Endothelial cell of umbilical vein (primary cell): ENCODE results near the gene PKHD1. TPM values are rescaled to one million over a fixed set of nuclear protein-coding genes. Genes with fewer than 3 reads are reported as not detected.

ENCODE experiments used
- BruUV-seq: library from RNA; stranded (reverse); fragments of 400-500 nt; replicated peaks from 2 replicates; lab custom pipeline; 2021; lab: Mats Ljungman, UMichigan
- CTCF ChIA-PET: fragments of 300-600, 350-600 bp; sonication (Branson Sonifier 250); formaldehyde crosslinking; loops from one replicate; lab custom pipeline; 2021; ENCODE audit warnings: antibody characterized with exemption, inconsistent platforms; lab: Charles Lee
- POLR2A ChIA-PET: fragments of 300-600, 350-600 bp; sonication (Branson Sonifier 250); formaldehyde crosslinking; loops from one replicate; lab custom pipeline; 2021; ENCODE audit warnings: antibody characterized with exemption, inconsistent platforms; lab: Charles Lee
- DNase-seq: peaks from one replicate; pipeline ENCODE4 v3.0.0-alpha.2; 2011; ENCODE audit warnings: low read depth, low spot score
- FAIRE-seq: peaks from 2 replicates; lab custom pipeline; 2011; peaks lifted over from hg19 to GRCh38; lab: Jason Lieb, UNC
- H2AFZ ChIP-seq: 2 replicates; pipeline ENCODE4 v1.6.0; 2012; ENCODE audit warnings: low read depth, low read length, control low read depth, inconsistent platforms
- H3K27ac ChIP-seq: 2 replicates; pipeline ENCODE4 v1.5.1; 2011; ENCODE audit warnings: low read depth, mild to moderate bottlenecking, control low read depth, low read length, moderate library complexity; ENCODE audit not compliant: insufficient read depth
- H3K27me3 ChIP-seq, 2 experiments: 2 replicates each; pipeline versions ENCODE4 v1.6.0 to v1.6.1; 2011; ENCODE audit warnings: low read length in 2 of 2, mixed read lengths in 1 of 2; ENCODE audit not compliant: control insufficient read depth in 2 of 2, insufficient read depth in 2 of 2
- H3K36me3 ChIP-seq, 2 experiments: 2 replicates in 1 of 2; 3 replicates in 1 of 2; pipeline ENCODE4 v1.5.1; 2011; ENCODE audit warnings: low read length in 2 of 2, mild to moderate bottlenecking in 1 of 2, moderate library complexity in 1 of 2; ENCODE audit not compliant: control insufficient read depth in 2 of 2, insufficient read depth in 2 of 2; ENCODE audit errors: extremely low read depth in 1 of 2
- H3K4me1 ChIP-seq: 3 replicates; pipeline ENCODE4 v1.5.1; 2011; ENCODE audit warnings: mild to moderate bottlenecking, low read length; ENCODE audit not compliant: control insufficient read depth, insufficient read depth; ENCODE audit errors: extremely low read depth
- H3K4me2 ChIP-seq: 2 replicates; pipeline ENCODE4 v1.6.1; 2011; ENCODE audit warnings: low read length, control low read depth, mixed read lengths; ENCODE audit not compliant: insufficient read depth
- H3K4me3 ChIP-seq, 3 experiments: fragments of 200-600 bp in 1 of 3; sonication (generic), shearing (Covaris generic) in 1 of 3; replicated peaks in 1 of 3; 2 replicates each; pipeline ENCODE4 v1.5.1; 2011 to 2016; ENCODE audit warnings: control low read depth in 3 of 3, low read length in 3 of 3, mild to moderate bottlenecking in 2 of 3, inconsistent platforms in 1 of 3, low read depth in 1 of 3, moderate library complexity in 1 of 3; ENCODE audit not compliant: insufficient read depth in 1 of 3
- H3K79me2 ChIP-seq: 2 replicates; pipeline ENCODE4 v1.6.0; 2012; ENCODE audit warnings: low read length, inconsistent platforms; ENCODE audit not compliant: control insufficient read depth, insufficient read depth
- H3K9ac ChIP-seq: replicated peaks from 2 replicates; pipeline ENCODE3; 2011; ENCODE audit warnings: low read length, control low read depth; ENCODE audit not compliant: insufficient read depth; ENCODE audit errors: extremely low read depth
- H3K9me1 ChIP-seq: replicated peaks from 3 replicates; pipeline ENCODE4 v1.6.0; 2011; ENCODE audit warnings: mild to moderate bottlenecking, low read length; ENCODE audit not compliant: control insufficient read depth, insufficient read depth; ENCODE audit errors: extremely low read depth
- H3K9me3 ChIP-seq: replicated peaks from 2 replicates; pipeline ENCODE4 v1.5.1; 2012; ENCODE audit warnings: low read length, inconsistent platforms; ENCODE audit not compliant: control insufficient read depth, insufficient read depth
- H4K20me1 ChIP-seq: replicated peaks from 2 replicates; pipeline ENCODE3; 2011; ENCODE audit warnings: mild to moderate bottlenecking, low read length; ENCODE audit not compliant: control insufficient read depth, insufficient read depth; ENCODE audit errors: extremely low read depth
- EZH2 ChIP-seq: IDR thresholded peaks from 2 replicates; pipeline ENCODE4 v1.6.1; 2012; ENCODE audit warnings: borderline replicate concordance, low read depth, mild to moderate bottlenecking, moderate library complexity, low read length, inconsistent platforms; ENCODE audit not compliant: severe bottlenecking
- FOS ChIP-seq: IDR thresholded peaks from 2 replicates; pipeline ENCODE4 v1.6.1; 2011; ENCODE audit warnings: mild to moderate bottlenecking, low read length, moderate library complexity, borderline replicate concordance; ENCODE audit not compliant: insufficient read depth
- GATA2 ChIP-seq: IDR thresholded peaks from 2 replicates; pipeline ENCODE4 v1.7.0; 2011; ENCODE audit warnings: low read depth, mild to moderate bottlenecking, moderate library complexity, mixed read lengths, low read length; ENCODE audit not compliant: insufficient read length, insufficient read depth
- JUN ChIP-seq: IDR thresholded peaks from 2 replicates; pipeline ENCODE4 v1.6.1; 2011; ENCODE audit warnings: borderline replicate concordance, low read depth; ENCODE audit not compliant: insufficient read length, insufficient read depth
- MAX ChIP-seq: IDR thresholded peaks from 2 replicates; pipeline ENCODE4 v1.6.1; 2011; ENCODE audit not compliant: insufficient read depth, insufficient read length
- MYC ChIP-seq: IDR thresholded peaks from one replicate; pipeline ENCODE4 v1.6.1; 2011; ENCODE audit warnings: mild to moderate bottlenecking, low read depth, low read length
- POLR2A ChIP-seq: IDR thresholded peaks from 2 replicates; pipeline ENCODE4 v1.6.1; 2012; ENCODE audit warnings: low read depth, mild to moderate bottlenecking, control low read depth, low read length
- POLR2AphosphoS5 ChIP-seq: IDR thresholded peaks from 2 replicates; pipeline ENCODE4 v1.6.1; 2012; ENCODE audit warnings: low read depth, mild to moderate bottlenecking, control low read depth, low read length, moderate library complexity; ENCODE audit not compliant: insufficient read depth
- dilution Hi-C: fragments of 300-500 bp; cut with MboI; formaldehyde crosslinking; loops from one replicate; pipeline ENCODE4 v1.15.0; 2019; ENCODE audit warnings: low sequenced_read_pairs; ENCODE audit not compliant: extremely low pct_ligation_motif_present
- intact Hi-C: fragments of 100-400 bp; cut with micrococcal nuclease; formaldehyde crosslinking; loops from one replicate; pipeline ENCODE4 v1.10.0; 2022
- polyA plus RNA-seq, 4 experiments: library from polyadenylated mRNA; depleted of rRNA in 3 of 4; stranded (reverse) in 3 of 4; unstranded in 1 of 4; fragments of >200 nt; gene quantifications; 2 replicates each; pipeline versions ENCODE4 v1.2.1 to v1.2.3, GENCODE V29; 2011 to 2012; ENCODE audit warnings: missing spikeins in 1 of 4
- total RNA-seq: library from RNA; stranded (reverse); gene quantifications from 2 replicates; pipeline ENCODE4 v1.2.3, GENCODE V29; 2021
- TF ChIP-seq, protein P1 (sequence below), 2 donors: IDR thresholded peaks; 1 replicate in 1 of 2; 2 replicates in 1 of 2; pipeline ENCODE4 v1.5.1; 2011; ENCODE audit warnings: low read length in 2 of 2, mild to moderate bottlenecking in 2 of 2, moderate library complexity in 2 of 2, control low read depth in 1 of 2, inconsistent platforms in 1 of 2, low read depth in 1 of 2; ENCODE audit not compliant: insufficient read depth in 1 of 2; ENCODE audit errors: extremely low read depth in 1 of 2

Gene PKHD1
- total and polyA plus RNA-seq, 2 donors (not counting 3 experiments of a cell fraction or from before 2014, with no cell fraction given): not detected

- Histone ChIP-seq H3K36me3 (no peaks in the 10 kb centered on the region), H2AFZ (no peak overlapping the region), H3K9me3 (no peaks in the 10 kb centered on the region), H3K4me2 (no peak overlapping the region), H3K9me1 (no peaks in the 10 kb centered on the region), H4K20me1 (no peaks in the 10 kb centered on the region), H3K27ac (no peak overlapping the region), H3K27me3 (no peaks in the 10 kb centered on the region), H3K9ac (no peak overlapping the region), H3K4me1 (no peaks in the 10 kb centered on the region), H3K79me2 (no peaks in the 10 kb centered on the region), H3K4me3 (no peak overlapping the region)
- DNase-seq (no peak), FAIRE-seq (no peak)
- TF ChIP-seq GATA2: no peak
- no peak for TF ChIP-seq JUN
- TF ChIP-seq MAX: no peak
- TF ChIP-seq POLR2AphosphoS5: no peak
- TF ChIP-seq, protein P1, sequence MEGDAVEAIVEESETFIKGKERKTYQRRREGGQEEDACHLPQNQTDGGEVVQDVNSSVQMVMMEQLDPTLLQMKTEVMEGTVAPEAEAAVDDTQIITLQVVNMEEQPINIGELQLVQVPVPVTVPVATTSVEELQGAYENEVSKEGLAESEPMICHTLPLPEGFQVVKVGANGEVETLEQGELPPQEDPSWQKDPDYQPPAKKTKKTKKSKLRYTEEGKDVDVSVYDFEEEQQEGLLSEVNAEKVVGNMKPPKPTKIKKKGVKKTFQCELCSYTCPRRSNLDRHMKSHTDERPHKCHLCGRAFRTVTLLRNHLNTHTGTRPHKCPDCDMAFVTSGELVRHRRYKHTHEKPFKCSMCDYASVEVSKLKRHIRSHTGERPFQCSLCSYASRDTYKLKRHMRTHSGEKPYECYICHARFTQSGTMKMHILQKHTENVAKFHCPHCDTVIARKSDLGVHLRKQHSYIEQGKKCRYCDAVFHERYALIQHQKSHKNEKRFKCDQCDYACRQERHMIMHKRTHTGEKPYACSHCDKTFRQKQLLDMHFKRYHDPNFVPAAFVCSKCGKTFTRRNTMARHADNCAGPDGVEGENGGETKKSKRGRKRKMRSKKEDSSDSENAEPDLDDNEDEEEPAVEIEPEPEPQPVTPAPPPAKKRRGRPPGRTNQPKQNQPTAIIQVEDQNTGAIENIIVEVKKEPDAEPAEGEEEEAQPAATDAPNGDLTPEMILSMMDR (IDR thresholded peaks at IDR 0.05; ENCODE audit: extremely low read depth in 1 of 2, insufficient read depth in 1 of 2, low read depth in 1 of 2, low read length in 2 of 2): no peak
- no peak for TF ChIP-seq EZH2
- TF ChIP-seq POLR2A: no peak
- TF ChIP-seq FOS: no peak
- TF ChIP-seq MYC: no peak
- POLR2A ChIA-PET: no interaction called here
- BruUV-seq: no TSS peak
- intact Hi-C loops (no loop called here), dilution Hi-C loops (no loop called here)
- CTCF ChIA-PET: no interaction called here
Observed at GRCh38 chr6:52000064-52000463, 87.3 kb downstream of the PKHD1 start.
